Stimulated activated memory B cell treated with anti-CD40 and anti-IgM and Interleukin-4, amounts not matched to agents 10 μg/mL and 1 μg/mL and 100 μg/mL, for 72 hours (primary cell): Measurements from ENCODE around the gene KRT76.
"Not testable (repeated sequence)": the region's sequence is repeated elsewhere in the genome, so short reads cannot be mapped to it uniquely, and the experiment has no call there.

Source experiments
- ATAC-seq: fragments of 150-1000 bp; cut with Tn5 transposase; 2 replicates; pipeline ENCODE4 v1.10.0; 2021
- H3K27ac Mint-ChIP-seq: one replicate; pipeline ENCODE4 v1.8.0; 2022; ENCODE audit warnings: mild to moderate bottlenecking, mixed read lengths
- H3K27me3 Mint-ChIP-seq: one replicate; pipeline ENCODE4 v1.8.0; 2022; ENCODE audit warnings: mixed read lengths
- H3K36me3 Mint-ChIP-seq: one replicate; pipeline ENCODE4 v1.8.0; 2022; ENCODE audit warnings: mixed read lengths
- H3K4me1 Mint-ChIP-seq: one replicate; pipeline ENCODE4 v1.8.0; 2022; ENCODE audit warnings: mixed read lengths
- H3K4me3 Mint-ChIP-seq: one replicate; pipeline ENCODE4 v1.8.0; 2022; ENCODE audit warnings: mild to moderate bottlenecking, moderate library complexity, mixed read lengths
- H3K9me3 Mint-ChIP-seq: one replicate; pipeline ENCODE4 v1.8.0; 2022; ENCODE audit warnings: mixed read lengths

The KRT76 gene

DNA sequence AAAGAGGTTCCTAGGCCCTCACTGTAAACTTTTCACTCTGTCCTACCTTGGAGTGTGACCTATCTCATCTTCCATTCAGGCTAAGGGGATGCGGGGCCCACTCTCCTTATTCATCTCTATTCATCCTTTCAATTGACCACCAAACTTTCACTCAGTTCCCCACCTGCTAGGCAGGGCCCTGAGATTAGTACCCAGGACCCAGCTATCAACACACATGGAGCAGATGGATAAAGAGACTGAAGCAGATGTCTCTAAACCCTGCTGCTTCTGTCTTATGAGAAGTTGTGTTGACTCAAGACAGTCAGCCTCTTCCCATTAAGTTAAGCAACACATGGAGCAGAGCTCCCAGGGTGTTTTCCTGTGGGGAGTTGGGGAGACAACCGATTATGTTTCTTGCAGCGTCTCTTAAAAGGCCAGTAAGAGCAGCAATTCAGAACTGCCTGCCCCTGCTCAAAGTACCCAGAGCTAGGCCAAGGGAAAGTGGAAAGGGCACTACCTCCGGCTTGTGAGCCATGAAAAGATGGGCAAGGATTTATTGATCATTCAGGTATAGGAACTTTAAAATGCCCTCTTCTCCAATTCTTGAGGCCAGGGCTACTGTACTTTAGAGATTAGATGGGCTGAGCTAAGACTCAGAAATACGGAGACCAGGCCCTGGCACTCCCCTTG lies 10.7 kb downstream of the KRT76 start:
- Mint-ChIP-seq H3K4me3 (no peak overlapping the region), H3K36me3 (no peaks in the 10 kb centered on the region), H3K4me1 (no peaks in the 10 kb centered on the region), H3K27me3 (peaks cover 42% of the 10 kb centered on the region), H3K27ac (no peak overlapping the region), H3K9me3 (no peaks in the 10 kb centered on the region)
- no peak for ATAC-seq

DNA sequence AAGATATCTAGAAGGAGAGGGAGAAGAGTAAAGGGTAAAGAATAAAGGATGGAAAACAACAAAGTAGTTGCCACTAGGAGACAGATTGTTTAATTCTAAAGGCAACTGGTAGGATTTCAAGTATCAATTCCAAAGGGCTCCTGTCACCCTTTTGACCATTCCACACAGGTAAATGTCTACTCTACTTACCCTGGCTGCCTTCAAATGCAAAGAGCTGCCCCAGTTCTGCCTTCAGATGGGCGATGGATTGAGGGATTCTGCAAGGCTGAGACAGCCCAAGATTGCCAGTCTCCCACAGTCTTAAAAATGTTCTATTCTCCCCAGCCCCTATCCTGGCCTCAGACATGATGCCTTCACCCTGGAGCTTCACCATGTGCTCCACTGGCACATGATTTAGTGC lies 11.4 kb downstream of the KRT76 start:
- Mint-ChIP-seq H3K9me3 (peaks cover 1% of the 10 kb centered on the region), H3K27ac (no peak overlapping the region), H3K27me3 (peaks cover 35% of the 10 kb centered on the region), H3K4me1 (no peaks in the 10 kb centered on the region), H3K4me3 (no peak overlapping the region), H3K36me3 (no peaks in the 10 kb centered on the region)
- no peak for ATAC-seq

DNA sequence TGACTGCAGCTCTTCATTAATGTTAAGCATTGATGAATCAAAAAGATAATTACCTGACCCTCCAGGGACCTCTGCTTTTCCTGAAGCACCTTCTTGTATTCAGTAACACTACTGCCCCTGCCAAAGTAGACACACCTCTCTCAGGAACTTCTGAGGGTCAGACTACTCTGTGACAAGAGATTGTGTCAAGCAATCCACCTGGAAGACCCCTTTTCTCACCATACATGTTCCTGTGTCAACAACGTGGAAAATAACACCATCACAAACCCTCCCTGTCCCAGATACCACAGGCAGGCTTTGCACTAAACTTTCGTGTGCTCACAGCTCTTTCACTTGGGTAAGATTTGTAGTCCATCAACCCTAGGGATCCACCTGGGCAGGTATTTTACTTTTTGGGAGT lies 13.2 kb downstream of the KRT76 start:
- peaks cover 2% of the 10 kb centered on the region for H3K9me3 Mint-ChIP-seq
- no peak overlapping the region for H3K4me3 Mint-ChIP-seq
- H3K27ac Mint-ChIP-seq, result no peak overlapping the region
- no peaks in the 10 kb centered on the region for H3K4me1 Mint-ChIP-seq
- H3K27me3 Mint-ChIP-seq, result peaks cover 30% of the 10 kb centered on the region
- no peak for ATAC-seq
- H3K36me3 Mint-ChIP-seq, result no peaks in the 10 kb centered on the region

DNA sequence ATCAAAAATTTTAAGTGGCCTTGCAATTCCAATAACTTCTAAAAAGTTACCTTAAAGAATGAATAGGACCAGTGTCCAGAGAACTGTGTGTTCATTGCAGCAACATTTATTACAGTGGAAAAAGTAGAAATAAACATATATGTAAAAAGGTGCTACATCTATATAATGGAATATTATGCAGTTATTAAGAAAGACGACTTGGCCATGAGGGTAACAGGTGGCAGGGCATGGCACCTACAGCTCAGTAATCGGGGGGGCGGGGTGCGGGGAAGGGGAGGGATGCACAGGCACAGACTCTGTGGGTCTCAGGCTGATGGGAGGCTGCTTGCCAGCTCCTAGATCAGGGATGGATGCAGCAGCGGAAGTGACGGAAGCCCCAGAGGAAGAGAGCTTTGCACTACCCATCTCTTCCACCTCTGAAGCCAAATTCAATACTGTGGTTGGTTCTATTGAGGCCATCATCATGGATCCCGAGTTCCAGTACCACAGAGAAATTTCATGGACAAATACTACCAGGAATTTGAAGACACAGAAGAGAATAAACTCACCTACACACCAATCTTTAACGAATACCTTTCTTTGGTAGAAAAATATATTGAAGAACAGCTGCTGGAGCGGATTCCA lies 14.0 kb downstream of the KRT76 start:
- H3K9me3 Mint-ChIP-seq, result peaks cover 2% of the 10 kb centered on the region
- peaks cover 24% of the 10 kb centered on the region for H3K27me3 Mint-ChIP-seq
- no peak overlapping the region for H3K27ac Mint-ChIP-seq
- no peaks in the 10 kb centered on the region for H3K36me3 Mint-ChIP-seq
- H3K4me1 Mint-ChIP-seq, result no peaks in the 10 kb centered on the region
- no peak overlapping the region for H3K4me3 Mint-ChIP-seq
- no peak for ATAC-seq

DNA sequence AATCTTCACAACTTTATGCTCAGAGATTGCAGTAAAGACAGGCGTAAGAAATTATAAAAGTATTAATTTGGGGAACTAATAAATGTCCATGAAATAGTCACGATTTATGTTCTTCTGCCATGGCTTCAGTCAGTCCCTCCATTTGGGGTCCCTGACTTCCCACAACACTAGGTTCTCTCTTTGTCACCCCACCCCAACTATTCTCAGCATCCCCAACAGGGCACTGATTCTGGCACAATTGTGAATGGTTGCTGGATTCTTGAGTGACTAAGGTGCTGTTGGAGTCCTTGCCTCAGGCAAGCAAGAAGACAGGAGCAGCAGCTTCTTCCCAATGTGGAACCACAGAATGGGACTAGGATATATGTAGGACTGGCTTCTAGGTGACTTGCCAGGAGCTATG lies 15.3 kb downstream of the KRT76 start:
- Mint-ChIP-seq H3K4me1 (no peaks in the 10 kb centered on the region), H3K4me3 (no peak overlapping the region), H3K27ac (no peak overlapping the region), H3K27me3 (peaks cover 14% of the 10 kb centered on the region), H3K36me3 (no peaks in the 10 kb centered on the region), H3K9me3 (peaks cover 2% of the 10 kb centered on the region)
- no peak for ATAC-seq

DNA sequence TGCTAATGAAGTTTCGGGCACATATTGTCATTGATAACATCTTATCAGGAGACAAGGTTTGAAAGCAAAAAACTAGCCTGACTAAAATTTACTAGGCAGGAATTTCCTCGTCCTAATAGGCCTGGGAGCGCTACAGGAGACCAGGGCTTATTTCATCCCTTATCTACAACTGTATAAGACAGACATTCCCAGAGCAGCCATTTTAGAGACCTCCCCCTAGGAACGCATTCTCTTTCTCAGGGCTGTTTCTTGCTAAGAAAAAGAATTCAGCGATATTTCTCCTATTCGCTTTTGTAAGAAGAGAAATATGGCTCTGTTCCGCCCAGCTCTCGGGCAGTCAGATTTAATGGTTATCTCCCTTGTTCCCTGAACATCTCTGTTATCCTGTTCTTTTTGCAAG lies 15.9 kb downstream of the KRT76 start:
- H3K27me3 Mint-ChIP-seq, H3K36me3 Mint-ChIP-seq, H3K4me3 Mint-ChIP-seq, H3K9me3 Mint-ChIP-seq, H3K27ac Mint-ChIP-seq, ATAC-seq, H3K4me1 Mint-ChIP-seq: not testable (repeated sequence)

DNA sequence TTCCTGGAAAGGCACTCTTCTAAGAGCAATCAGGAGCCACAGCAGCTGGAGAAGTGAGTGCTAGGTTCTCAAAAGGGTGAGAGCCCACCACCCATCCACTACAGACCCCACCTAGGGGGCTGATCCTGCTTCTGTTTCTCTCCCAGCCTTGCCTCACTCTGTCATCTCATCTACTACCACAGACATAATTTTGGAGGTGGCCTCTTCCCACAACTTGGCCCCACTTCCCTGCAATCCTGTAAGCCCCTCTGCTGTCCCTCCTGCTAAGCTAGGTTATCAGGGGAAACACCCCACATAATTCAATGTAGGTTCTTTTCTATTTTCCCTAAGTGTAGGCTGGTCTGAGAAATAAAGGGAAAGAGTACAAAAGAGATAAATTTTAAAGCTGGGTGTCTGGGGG lies 16.5 kb downstream of the KRT76 start:
- peaks cover 3% of the 10 kb centered on the region for H3K27me3 Mint-ChIP-seq
- no peak overlapping the region for H3K4me3 Mint-ChIP-seq
- no peaks in the 10 kb centered on the region for H3K36me3 Mint-ChIP-seq

DNA sequence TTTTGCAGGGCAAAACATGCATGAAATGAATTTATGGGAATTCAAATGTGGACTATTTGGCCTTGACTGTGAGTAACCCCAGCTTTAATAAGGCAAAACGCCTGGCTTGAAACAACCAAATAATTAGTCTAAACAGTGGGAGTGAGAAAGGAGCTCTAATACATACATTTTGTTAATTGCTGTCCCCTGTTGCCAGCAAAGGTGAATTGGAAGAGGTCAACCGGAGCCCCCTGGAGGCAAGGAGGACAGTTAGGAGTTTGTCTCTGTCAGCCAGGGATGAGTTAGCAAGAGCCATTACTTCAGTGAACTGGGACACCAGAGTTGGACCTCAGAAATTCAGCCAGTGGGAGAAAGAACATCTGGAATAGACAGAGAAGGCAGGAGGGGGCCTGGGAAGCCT lies 17.4 kb downstream of the KRT76 start:
- ATAC-seq, result no peak
- Mint-ChIP-seq H3K4me1 (no peaks in the 10 kb centered on the region), H3K4me3 (no peak overlapping the region), H3K36me3 (no peaks in the 10 kb centered on the region), H3K27me3 (peaks cover 9% of the 10 kb centered on the region), H3K27ac (no peak overlapping the region), H3K9me3 (peaks cover 2% of the 10 kb centered on the region)

More for the DNA sequence above, 16.5 kb downstream of the KRT76 start:
- no peak for ATAC-seq
- no peak overlapping the region for H3K27ac Mint-ChIP-seq
- H3K4me1 Mint-ChIP-seq, result no peaks in the 10 kb centered on the region
- peaks cover 2% of the 10 kb centered on the region for H3K9me3 Mint-ChIP-seq

DNA sequence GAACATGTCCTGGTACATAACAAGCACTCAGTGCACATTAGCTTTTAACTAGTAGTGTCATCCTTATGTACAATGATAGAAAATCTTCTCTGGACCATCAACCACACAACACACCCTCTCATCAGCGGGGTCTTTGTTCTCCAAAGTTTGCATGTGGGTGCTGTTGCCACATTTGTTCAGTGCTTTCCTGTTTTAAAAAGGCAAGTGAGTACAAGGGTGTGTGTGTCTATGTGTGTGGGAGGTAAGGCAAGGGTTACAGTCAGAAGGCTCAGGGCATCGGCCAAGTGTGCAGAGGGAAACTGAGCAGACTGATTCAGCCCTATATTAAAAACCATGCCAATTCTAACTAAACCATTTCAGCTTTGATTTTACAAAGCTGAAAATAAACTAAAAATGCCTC lies 17.9 kb downstream of the KRT76 start:
- H3K27ac Mint-ChIP-seq, result no peak overlapping the region

DNA sequence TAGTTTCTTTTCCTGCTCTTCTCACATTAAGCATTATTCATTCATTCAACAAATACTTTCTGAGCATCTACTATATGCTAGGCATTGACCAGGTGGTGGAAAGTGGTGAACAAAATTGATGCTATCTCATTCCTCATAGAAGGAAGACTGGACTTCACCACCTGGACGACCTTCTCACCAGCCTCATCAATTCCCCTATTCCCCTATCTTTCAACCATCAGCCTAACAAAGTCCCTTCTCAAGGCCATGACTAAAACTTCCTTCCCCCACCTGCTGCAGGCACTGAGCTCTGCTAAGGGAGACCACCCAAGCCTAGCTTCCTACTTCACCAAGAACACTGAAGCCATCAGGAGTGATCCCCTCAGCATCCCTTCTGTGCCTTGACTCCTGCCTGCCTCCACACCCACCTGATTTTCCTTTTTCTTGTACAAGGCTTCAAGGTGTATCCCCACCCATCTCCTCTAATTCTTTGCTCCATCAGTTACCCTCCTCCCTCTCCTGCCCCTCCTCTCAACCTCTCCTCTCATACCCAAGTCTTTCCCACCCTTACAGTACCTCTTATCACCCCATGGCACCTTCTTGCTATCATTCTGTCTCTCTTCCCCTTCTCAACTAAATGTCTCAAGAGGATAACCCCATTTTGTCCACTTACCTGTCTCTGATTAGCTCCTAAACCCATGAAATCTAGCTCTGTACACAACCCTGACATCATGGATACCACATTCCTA lies 19.5 kb downstream of the KRT76 start:
- H3K36me3 Mint-ChIP-seq, result no peaks in the 10 kb centered on the region
- ATAC-seq, result no peak
- peaks cover 25% of the 10 kb centered on the region for H3K27me3 Mint-ChIP-seq
- H3K4me3 Mint-ChIP-seq, result no peak overlapping the region
- peaks cover 2% of the 10 kb centered on the region for H3K9me3 Mint-ChIP-seq
- H3K4me1 Mint-ChIP-seq, result no peaks in the 10 kb centered on the region
- no peak overlapping the region for H3K27ac Mint-ChIP-seq

More for the DNA sequence above, 17.9 kb downstream of the KRT76 start:
- Mint-ChIP-seq H3K36me3 (no peaks in the 10 kb centered on the region), H3K27me3 (peaks cover 11% of the 10 kb centered on the region), H3K4me1 (no peaks in the 10 kb centered on the region), H3K9me3 (peaks cover 2% of the 10 kb centered on the region), H3K4me3 (no peak overlapping the region)
- no peak for ATAC-seq

DNA sequence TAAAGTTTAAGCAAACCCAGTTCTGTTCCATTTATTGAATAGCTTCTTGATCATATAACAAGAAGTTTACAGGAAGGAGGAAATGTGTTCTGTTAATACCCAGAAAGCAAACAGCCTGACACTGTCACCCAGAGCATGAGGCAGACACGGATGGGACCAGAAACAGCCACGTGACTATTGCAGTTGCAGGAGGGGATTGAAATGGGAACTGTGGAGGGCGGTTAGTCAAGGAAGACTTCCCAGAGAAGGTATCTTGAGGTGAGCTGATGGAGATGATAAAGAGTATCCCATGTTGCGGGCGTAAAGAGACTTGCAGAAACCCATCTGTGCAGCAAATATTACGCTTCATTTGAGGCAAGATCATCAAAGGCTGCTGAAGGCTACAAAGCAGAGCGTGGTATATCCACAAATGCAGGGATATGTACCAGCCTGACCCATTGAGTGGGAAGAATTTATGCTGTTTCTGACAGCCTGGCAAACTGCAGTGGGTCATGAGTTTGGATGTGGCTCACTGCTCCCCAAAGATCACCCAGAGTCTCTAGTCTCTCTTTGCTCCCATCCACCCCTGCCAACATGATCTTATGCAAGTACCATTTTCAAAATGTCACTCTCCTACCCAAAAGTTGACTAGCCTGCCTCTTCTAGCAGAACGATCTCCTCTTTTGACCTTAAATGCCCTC lies 20.7 kb downstream of the KRT76 start:
- Mint-ChIP-seq H3K4me1 (no peaks in the 10 kb centered on the region), H3K36me3 (no peaks in the 10 kb centered on the region), H3K9me3 (peaks cover 2% of the 10 kb centered on the region), H3K4me3 (no peak overlapping the region), H3K27ac (no peak overlapping the region), H3K27me3 (peaks cover 28% of the 10 kb centered on the region)
- no peak for ATAC-seq

DNA sequence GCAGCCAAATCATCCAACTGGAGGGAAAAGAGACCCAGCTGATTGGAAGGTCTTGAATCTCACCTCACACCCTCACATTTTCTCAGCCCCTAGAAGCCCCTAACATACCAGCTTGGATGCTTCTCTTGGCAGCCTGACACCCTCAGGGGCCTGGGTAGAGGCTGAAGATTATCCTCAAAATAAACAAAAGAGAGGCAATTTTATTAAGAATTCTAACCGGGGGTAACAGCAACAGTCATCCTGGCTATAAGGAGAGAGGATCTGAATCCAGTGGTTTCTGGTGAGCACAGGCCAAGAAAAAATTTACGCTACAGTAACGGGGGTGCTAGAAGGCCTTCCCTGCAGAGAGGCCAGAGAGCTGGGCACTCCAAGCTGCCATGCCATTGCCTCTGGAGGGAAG lies 21.6 kb downstream of the KRT76 start:
- H3K4me1 Mint-ChIP-seq, result no peaks in the 10 kb centered on the region
- no peaks in the 10 kb centered on the region for H3K9me3 Mint-ChIP-seq
- H3K27me3 Mint-ChIP-seq, result peaks cover 28% of the 10 kb centered on the region
- no peaks in the 10 kb centered on the region for H3K36me3 Mint-ChIP-seq
- H3K27ac Mint-ChIP-seq, result no peak overlapping the region
- H3K4me3 Mint-ChIP-seq, result no peak overlapping the region
- no peak for ATAC-seq

DNA sequence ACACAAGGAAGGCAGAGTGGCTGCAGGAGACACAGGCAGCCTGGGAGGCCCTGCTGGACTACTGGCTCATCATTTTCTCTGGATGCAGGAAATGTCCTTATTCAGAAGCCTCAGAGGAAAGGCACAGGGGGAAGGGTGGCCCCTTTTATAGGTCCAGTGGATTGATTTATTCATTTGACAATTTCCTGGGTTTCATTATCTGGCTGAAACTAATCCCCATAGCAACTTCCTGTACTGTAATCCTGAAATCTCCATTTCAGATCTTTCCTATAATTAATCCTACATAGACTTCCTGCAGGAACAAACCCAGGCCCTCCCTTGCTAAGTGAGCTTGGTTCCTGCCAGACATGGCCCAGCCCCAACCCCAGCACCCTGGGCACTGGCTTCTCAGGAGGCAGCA lies 23.0 kb downstream of the KRT76 start:
- Mint-ChIP-seq H3K27me3 (peaks cover 28% of the 10 kb centered on the region), H3K9me3 (no peaks in the 10 kb centered on the region), H3K4me1 (no peaks in the 10 kb centered on the region), H3K4me3 (no peak overlapping the region), H3K27ac (no peak overlapping the region), H3K36me3 (no peaks in the 10 kb centered on the region)
- ATAC-seq, result no peak

DNA sequence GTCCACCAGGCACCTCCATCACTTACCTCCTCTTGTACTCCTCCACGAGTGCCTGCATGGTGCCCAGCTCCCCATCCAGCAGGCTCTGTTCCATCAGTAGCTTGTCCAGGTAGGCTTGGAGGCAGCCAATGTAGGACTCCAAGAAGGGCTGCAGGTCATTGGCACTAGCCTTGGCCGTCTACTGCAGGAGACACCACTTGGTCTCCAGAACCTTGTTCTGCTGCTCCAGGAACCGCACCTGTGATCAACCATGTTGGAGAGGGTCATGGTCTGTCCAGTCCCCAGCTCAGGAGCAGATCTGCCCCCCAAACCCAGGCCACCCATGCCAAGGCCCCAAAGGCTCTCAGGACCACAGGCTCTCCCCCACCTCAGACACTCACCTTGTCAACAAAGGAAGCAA lies 23.9 kb downstream of the KRT76 start:
- Mint-ChIP-seq H3K36me3 (no peaks in the 10 kb centered on the region), H3K4me1 (no peaks in the 10 kb centered on the region), H3K27ac (no peak overlapping the region), H3K9me3 (no peaks in the 10 kb centered on the region), H3K27me3 (peaks cover 28% of the 10 kb centered on the region), H3K4me3 (no peak overlapping the region)
- no peak for ATAC-seq

DNA sequence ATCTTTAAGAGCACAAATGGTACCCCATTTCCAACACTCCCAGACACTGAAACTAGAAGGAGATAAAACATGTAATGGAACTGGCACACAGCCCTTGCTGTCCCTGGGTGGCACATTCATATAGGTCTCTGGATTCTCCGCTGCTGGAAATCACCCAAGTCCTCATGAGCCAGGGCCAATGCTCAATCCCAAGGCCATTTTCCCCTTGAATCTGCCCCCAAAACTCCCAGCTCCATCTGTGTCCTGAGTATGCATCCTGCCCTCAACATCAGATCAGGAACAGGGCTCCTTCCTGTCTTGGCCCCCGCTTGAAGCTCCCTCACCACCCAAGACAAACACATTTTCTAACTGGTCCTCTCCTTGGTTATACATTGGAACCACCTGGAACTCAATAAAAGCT lies 24.6 kb downstream of the KRT76 start:
- H3K27ac Mint-ChIP-seq, result no peak overlapping the region
- no peaks in the 10 kb centered on the region for H3K4me1 Mint-ChIP-seq
- peaks cover 28% of the 10 kb centered on the region for H3K27me3 Mint-ChIP-seq
- no peak for ATAC-seq
- H3K4me3 Mint-ChIP-seq, result no peak overlapping the region
- no peaks in the 10 kb centered on the region for H3K36me3 Mint-ChIP-seq
- H3K9me3 Mint-ChIP-seq, result no peaks in the 10 kb centered on the region
